ENCODE results near the gene GSTA3.
"Not testable (repeated sequence)": the region's sequence is repeated elsewhere in the genome, so short reads cannot be mapped to it uniquely, and the experiment has no call there.

Gene GSTA3

DNA sequence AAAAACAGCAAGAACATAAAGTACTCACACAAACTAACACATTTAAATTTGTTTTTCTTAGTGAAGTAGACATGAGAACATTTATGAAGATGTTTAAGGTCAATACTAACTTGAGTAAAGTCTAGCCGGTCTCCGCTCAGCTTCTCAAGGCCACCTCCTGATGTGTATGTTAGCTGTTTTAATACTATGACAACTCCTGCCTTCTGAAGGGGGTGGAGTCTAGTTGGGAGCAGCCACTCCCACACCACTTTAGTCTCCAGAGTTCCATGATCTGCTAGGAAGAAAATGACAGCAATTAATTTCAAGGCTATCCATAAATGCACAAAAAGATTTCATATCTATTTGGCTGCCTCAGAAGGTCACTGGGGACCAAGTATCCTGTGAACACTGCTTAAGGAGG, at the start of gene GSTA3:
GSTA3 (minus strand) TSS at position 168 of the 400 bp plus-strand sequence. CDS start 3,864 bp downstream, outside the sequence.
- DNase-seq = no peak

GRCh38 chr6:52958546-52959255, 49.2 kb upstream of the GSTA3 start:
- no peak for DNase-seq

- DNase-seq = no peak
Observed at GRCh38 chr6:52955871-52956270, 46.4 kb upstream of the GSTA3 start.

DNA sequence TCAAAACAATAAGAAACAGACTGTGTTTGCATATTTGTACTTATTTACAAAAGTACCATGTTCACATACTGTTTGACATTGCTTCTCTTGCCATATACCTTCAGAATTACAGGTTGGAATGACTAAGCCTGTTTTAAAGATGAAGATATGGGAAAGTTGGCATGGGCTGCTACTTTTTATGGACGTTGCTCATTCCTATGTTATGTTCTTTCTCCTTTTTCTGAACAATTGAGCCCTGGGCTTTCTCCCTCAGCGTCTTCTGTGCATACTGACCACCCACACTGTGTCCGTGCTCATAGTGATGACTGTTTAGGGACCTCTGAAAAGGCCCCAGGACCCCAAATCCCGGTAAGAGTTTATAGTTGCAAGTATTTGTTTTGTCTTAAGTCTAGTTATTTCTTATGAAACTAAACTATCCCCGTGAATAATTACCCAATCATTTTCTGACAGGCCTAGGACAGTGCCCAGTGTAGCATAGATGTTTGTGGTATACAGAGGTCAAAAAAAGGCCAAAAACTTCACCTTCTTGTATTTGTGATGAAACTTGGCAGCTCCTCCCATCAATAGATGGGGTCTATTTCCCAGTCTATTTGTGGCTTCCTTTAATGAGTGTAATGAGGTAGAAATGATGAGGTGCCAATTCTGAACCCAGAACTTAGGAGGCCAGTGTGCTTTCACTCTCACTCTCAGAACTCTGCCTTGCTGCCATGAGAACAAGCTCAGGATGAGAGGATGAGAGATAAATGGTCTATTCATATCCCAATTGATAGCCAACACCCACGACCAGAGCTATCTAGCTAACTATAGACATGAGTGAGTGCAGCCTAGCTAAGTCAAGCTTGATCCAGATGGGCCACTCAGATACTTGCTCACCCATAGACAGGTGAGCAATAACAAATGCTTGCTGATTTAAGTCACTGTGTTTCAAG, 44.7 kb upstream of the GSTA3 start:
- no peak for DNase-seq

DNA sequence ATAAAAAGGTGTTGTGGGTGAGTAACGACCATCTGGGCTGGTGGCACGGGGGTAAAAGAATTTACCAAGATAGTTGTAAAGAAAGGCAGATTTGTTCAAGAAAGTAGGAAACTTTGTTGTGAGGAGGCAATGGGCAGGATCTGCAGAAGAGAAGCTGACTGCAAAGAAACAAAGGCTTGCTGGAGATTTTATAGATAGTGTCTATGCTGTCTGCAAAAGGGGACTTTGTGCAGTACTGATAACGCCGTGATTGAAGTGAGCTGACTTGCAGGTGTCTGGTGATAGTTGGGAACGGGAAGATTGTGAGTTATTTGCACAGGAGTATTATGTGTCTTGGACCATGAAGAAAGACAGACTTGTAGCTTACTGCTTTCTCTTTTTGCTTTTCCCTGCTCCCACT, 36.8 kb upstream of the GSTA3 start:
- no peak for DNase-seq

- not testable (repeated sequence) for DNase-seq
Observed at GRCh38 chr6:52942821-52943220, 33.3 kb upstream of the GSTA3 start.

GRCh38 chr6:52942221-52942620, 32.7 kb upstream of the GSTA3 start:
- DNase-seq = no peak

DNA sequence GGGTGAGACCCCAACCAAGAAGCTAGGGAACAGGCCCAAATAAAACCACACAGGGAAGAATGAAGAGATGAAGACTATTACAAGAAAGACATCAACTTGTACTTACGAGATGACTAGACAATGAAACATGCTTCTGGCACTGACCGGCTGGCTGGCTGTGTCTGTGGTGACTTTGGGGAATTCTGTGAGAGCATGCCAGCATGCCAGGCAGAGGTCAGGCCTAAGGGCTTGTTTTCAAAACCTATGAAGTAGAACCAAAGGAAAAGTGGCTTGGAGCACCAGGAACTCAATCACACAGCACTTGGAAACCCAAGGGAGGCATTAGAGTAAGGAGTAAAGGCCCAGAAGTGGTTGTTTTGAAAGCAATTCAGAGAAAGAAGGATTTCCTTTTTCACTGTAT, 28.4 kb upstream of the GSTA3 start:
- peak; percentile 87 for DNase-seq

- DNase-seq = no peak
Observed at GRCh38 chr6:52933778-52934177, 24.3 kb upstream of the GSTA3 start.

GRCh38 chr6:52931351-52931750, 21.9 kb upstream of the GSTA3 start:
- no peak for DNase-seq

DNA sequence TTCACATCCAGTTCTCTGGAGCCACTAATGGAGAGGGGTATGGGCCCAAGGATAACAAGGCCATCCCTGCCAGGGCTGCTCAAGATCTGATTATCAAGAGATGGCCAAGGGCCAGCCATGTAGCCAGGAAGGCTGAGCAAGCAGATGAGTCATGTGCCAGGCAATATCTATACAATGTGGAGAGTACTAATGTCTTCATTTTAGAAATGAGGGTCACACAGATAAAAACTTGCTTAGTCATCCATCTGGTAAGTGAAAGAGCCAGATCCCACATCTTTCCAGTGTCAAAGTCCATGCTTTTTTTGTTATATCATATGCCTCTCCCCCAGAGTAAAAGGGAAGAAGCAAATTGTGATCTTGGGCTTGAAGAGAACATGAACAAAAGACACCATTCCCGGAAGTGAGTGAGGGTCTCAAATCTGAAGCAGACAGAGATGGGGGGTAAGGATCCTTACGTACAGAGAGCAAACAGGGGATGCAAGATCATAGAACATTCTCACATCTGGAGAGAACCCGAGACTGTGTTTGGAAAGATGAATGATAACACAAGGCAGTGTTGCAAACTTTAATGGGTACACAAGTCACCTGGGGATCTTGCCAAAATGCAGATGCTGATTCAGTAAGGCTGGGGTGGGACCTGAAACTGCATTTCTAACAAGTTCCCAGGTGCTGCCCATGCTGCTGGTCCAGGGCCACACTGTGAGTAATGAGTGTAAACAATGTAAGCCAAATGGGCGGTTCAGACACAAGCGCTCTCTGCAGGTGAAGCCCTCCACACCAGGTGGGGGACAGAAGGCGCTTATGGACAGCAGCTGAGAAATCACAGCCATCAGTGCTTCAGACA, 20.0 kb upstream of the GSTA3 start:
- peak; percentile 55 for DNase-seq

GRCh38 chr6:52927451-52927850, 18.0 kb upstream of the GSTA3 start:
- DNase-seq = no peak

GRCh38 chr6:52925919-52926792, 16.7 kb upstream of the GSTA3 start:
- DNase-seq = no peak

- DNase-seq = no peak
Observed at GRCh38 chr6:52925042-52925441, 15.5 kb upstream of the GSTA3 start.

GRCh38 chr6:52923689-52924088, 14.2 kb upstream of the GSTA3 start:
- not testable (repeated sequence) for DNase-seq

- DNase-seq = no peak
Observed at GRCh38 chr6:52922161-52922560, 12.7 kb upstream of the GSTA3 start.

GRCh38 chr6:52921743-52922142, 12.2 kb upstream of the GSTA3 start:
- DNase-seq = no peak

DNA sequence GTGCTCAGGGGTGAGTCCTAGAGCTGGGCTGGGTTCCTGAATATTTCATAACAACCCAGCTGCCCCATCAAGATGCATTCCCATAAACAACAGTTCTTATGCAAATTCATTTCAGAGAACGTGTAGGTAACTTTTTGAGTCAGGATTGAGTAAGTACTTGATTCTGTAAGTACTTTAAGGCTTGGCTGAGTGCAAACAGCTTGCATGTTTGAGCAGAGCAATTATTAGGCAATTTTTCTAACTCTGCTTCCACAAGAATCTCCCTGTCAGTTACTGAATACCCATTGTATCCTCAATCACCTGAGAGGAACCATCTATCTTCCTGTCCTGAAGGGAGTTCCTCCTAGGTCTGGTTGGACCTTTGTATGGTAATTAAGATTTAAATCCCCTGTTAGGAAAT, 10.0 kb upstream of the GSTA3 start:
- not testable (repeated sequence) for DNase-seq

GRCh38 chr6:52918771-52919170, 9.3 kb upstream of the GSTA3 start:
- DNase-seq = not testable (repeated sequence)

DNA sequence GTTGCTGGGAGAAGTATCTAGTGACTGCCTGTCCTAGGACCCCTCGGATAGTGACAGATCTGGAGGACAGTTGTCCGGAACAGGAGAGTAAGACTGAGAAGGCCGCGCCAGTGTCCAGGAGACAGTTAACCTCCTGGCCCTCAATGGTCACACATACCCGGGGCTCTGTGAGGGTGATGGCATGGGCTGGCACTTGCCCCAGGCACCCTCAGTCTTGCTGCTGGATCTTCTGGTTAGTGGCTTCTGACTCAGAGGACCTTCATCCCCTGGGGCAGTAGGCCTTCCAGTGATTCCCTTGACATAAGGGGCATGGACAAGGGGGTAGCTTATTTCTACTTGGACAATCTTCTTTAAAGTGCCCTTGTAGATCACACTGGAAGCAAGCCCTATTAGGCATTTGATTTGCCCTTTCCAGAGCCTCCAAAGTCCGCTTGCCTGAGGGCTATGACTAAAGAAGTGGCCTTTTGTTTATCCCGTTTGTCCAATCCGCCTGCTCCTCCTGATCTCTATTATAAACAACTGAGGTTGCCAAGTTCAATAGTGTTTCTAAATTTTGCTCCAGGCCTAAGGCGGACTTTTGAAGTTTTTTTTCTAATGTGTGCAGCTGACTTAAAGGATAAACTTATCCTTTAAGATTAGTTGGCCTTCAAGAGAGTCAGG, 8.7 kb upstream of the GSTA3 start:
- not testable (repeated sequence) for DNase-seq

DNA sequence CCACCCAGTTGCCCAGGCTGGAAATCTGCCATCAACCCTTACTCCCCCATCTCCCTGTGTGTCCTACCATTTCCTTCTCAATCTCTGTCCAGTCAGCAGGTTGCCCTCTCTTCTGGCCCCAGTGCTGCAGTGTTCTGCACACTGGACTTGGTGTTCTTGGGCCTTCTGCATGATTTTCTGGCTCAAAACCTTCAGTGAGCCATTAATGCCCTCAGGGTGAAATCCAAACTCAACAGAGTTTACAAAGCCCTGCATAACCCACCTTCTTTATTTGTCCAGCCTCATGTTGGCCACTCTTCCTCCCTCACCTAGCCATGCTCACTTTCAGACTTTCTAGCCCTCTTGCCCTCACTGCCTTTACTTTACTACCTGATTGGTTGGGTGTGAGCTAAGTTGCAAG, 5.0 kb upstream of the GSTA3 start:
- DNase-seq = no peak

DNA sequence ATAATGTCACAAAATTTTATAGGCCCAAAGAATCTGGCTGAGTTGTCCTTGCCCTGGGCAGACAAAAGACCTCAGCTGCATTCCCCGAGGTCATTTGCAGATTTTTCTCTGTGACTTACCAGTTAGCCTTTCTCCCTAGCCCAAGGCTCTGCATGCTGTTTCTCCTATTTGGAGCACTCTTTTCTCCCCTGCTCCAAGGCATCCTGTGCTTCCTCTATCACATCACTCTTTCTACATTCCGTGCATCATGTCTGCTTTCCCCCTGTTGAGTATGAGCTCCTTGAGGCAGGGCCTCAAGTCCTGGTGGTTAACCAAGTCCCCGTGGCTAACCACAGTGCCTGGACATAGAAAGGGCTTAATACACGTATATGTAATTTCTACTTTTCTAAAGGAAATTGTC, 593 bp upstream of the GSTA3 start:
- DNase-seq = no peak
